Body of pancreas (tissue), 4 donors: Measurements from ENCODE around the gene SLC25A29.

ENCODE experiments used
- POLR2A ChIP-seq, 3 donors: fragments of 450-650 bp; IDR thresholded peaks; one replicate each; pipeline ENCODE4 v1.6.1; 2016; ENCODE audit warnings: antibody characterized with exemption in 3 of 3, mild to moderate bottlenecking in 2 of 3
- TF ChIP-seq, protein P1 (sequence below), 7 experiments: fragments of 450-650 bp in 4 of 7; fragments of 200-600 bp in 3 of 7; sonication (generic) in 3 of 7; IDR thresholded peaks; one replicate each; pipeline ENCODE4 v1.5.1; 2016 to 2019; ENCODE audit warnings: antibody characterized with exemption in 7 of 7

DNA sequence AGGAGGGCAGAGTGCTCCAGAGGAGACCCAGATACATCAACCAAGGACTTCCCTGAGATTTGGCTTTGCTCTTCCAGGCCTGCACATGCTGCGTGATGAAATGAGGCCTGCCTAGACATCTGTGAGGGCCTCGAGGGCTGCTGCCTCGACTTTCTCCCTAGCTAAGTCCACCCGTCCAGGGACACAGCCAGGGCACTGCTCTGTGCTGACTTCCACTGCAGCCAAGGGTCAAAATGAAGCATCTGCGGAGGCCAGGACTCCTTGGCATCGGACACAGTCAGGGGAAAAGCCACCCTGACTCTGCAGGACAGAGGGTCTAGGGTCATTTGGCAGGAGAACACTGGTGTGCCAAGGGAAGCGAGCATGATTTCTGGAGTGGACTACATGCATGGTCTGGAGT, 27.6 kb upstream of the SLC25A29 start:
- no peak for TF ChIP-seq POLR2A (IDR thresholded peaks at IDR 0.05)
- TF ChIP-seq, protein P1, sequence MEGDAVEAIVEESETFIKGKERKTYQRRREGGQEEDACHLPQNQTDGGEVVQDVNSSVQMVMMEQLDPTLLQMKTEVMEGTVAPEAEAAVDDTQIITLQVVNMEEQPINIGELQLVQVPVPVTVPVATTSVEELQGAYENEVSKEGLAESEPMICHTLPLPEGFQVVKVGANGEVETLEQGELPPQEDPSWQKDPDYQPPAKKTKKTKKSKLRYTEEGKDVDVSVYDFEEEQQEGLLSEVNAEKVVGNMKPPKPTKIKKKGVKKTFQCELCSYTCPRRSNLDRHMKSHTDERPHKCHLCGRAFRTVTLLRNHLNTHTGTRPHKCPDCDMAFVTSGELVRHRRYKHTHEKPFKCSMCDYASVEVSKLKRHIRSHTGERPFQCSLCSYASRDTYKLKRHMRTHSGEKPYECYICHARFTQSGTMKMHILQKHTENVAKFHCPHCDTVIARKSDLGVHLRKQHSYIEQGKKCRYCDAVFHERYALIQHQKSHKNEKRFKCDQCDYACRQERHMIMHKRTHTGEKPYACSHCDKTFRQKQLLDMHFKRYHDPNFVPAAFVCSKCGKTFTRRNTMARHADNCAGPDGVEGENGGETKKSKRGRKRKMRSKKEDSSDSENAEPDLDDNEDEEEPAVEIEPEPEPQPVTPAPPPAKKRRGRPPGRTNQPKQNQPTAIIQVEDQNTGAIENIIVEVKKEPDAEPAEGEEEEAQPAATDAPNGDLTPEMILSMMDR (IDR thresholded peaks at IDR 0.05) = no peak
